Stomach (tissue), 4 donors: ENCODE results near the gene HEATR9.

Source experiments
- POLR2A ChIP-seq, 4 donors: fragments of 450-650 bp; IDR thresholded peaks; one replicate each; pipeline ENCODE4 v1.6.1; 2016; ENCODE audit warnings: antibody characterized with exemption in 4 of 4, control low read depth in 2 of 4, mild to moderate bottlenecking in 1 of 4, moderate library complexity in 1 of 4
- POLR2AphosphoS5 ChIP-seq, 3 donors: sonication (generic); formaldehyde crosslinking; IDR thresholded peaks; one replicate each; pipeline ENCODE4 v1.6.1; 2016; ENCODE audit warnings: antibody characterized with exemption in 3 of 3

- TF ChIP-seq POLR2A (IDR thresholded peaks at IDR 0.05) (no peak), POLR2AphosphoS5 (IDR thresholded peaks at IDR 0.05) (no peak)
Measured at GRCh38 chr17:35912942-35913341, 44.3 kb upstream of the HEATR9 start.
